HCT116 (cell line): ENCODE data around the gene CIITA. TPM values are rescaled to one million over a fixed set of nuclear protein-coding genes. Genes with fewer than 3 reads are reported as not detected.

Source experiments
- ATAC-seq: fragments of 200-7000 bp; cut with Tn5 transposase; 2 replicates; pipeline ENCODE4 v1.9.1; 2020; ENCODE audit warnings: mild to moderate bottlenecking, moderate library complexity
- BruUV-seq: library from RNA; stranded (reverse); fragments of 400-500 nt; replicated peaks from 2 replicates; lab custom pipeline; 2021; lab: Mats Ljungman, UMichigan
- CTCF ChIA-PET: fragments of 300-600 bp; sonication (Branson Sonifier 250); formaldehyde crosslinking; loops from one replicate; lab custom pipeline; 2021; ENCODE audit warnings: antibody characterized with exemption; lab: Charles Lee
- POLR2A ChIA-PET: fragments of 300-600, 350-600 bp; sonication (Branson Sonifier 250); formaldehyde crosslinking; loops from one replicate; lab custom pipeline; 2021; ENCODE audit warnings: antibody characterized with exemption; lab: Charles Lee
- RAD21 ChIA-PET, 2 experiments: fragments of 300-600 bp; sonication (Branson Sonifier 250); formaldehyde crosslinking; loops; one replicate each; lab custom pipeline; 2023; ENCODE audit warnings: low total read pairs in 2 of 2; ENCODE audit not compliant: uncharacterized antibody in 2 of 2, unreplicated experiment in 2 of 2, low non-redundant PET in 1 of 2; lab: Charles Lee
- DNase-seq: peaks from one replicate; pipeline ENCODE4 v3.0.0-alpha.2; 2010; ENCODE audit warnings: low read depth, low spot score
- H2AFZ ChIP-seq: fragments of 200-600 bp; shearing (Covaris generic), sonication (generic); 2 replicates; pipeline ENCODE4 v1.6.1; 2017; ENCODE audit warnings: low read depth, mixed run types, mixed read lengths, antibody characterized with exemption, low read length; ENCODE audit not compliant: poor library complexity, severe bottlenecking
- H3K27ac ChIP-seq: 2 replicates; pipeline ENCODE4 v1.5.1; 2012; ENCODE audit warnings: low read depth, low read length
- H3K27me3 ChIP-seq: fragments of 200-600 bp; sonication (generic); 2 replicates; pipeline ENCODE4 v1.6.1; 2016; ENCODE audit warnings: mixed run types, low read length, mixed read lengths; ENCODE audit not compliant: insufficient read depth
- H3K36me3 ChIP-seq, 2 experiments: fragments of 200-500 bp in 1 of 2; fragments of 200-600 bp in 1 of 2; sonication (Bioruptor generic) in 1 of 2; sonication (generic) in 1 of 2; 2 replicates each; pipeline versions ENCODE4 v1.5.1 to v1.6.1; 2014 to 2016; ENCODE audit warnings: low read length in 2 of 2, inconsistent platforms in 1 of 2, mixed read lengths in 1 of 2, mixed run types in 1 of 2; ENCODE audit not compliant: insufficient read depth in 2 of 2, control insufficient read depth in 1 of 2
- H3K4me1 ChIP-seq, 2 experiments: fragments of 200-600 bp in 1 of 2; sonication (generic) in 1 of 2; 2 replicates each; pipeline versions ENCODE4 v1.5.1 to v1.6.1; 2012 to 2017; ENCODE audit warnings: low read length in 2 of 2, inconsistent platforms in 1 of 2, mild to moderate bottlenecking in 1 of 2, mixed read lengths in 1 of 2, mixed run types in 1 of 2, moderate library complexity in 1 of 2; ENCODE audit not compliant: insufficient read depth in 2 of 2, control insufficient read depth in 1 of 2
- H3K4me2 ChIP-seq: fragments of 200-600 bp; sonication (generic); 2 replicates; pipeline ENCODE4 v1.6.1; 2017; ENCODE audit warnings: mixed run types, low read length, mixed read lengths
- H3K4me3 ChIP-seq, 2 experiments: fragments of 200-600 bp in 1 of 2; sonication (generic) in 1 of 2; replicated peaks in 1 of 2; 2 replicates each; pipeline ENCODE4 v1.5.1; 2011 to 2016; ENCODE audit warnings: low read length in 2 of 2, control low read depth in 1 of 2, low read depth in 1 of 2, mild to moderate bottlenecking in 1 of 2, mixed read lengths in 1 of 2, mixed run types in 1 of 2
- H3K79me2 ChIP-seq: fragments of 200-600 bp; sonication (generic); 2 replicates; pipeline ENCODE4 v1.6.1; 2017; ENCODE audit warnings: mild to moderate bottlenecking, mixed run types, low read length, moderate library complexity, mixed read lengths; ENCODE audit not compliant: insufficient read depth
- H3K9ac ChIP-seq: fragments of 200-600 bp; sonication (generic); 2 replicates; pipeline ENCODE4 v1.6.1; 2016; ENCODE audit warnings: low read length, mixed read lengths
- H3K9me2 ChIP-seq: fragments of 200-600 bp; sonication (generic), shearing (Covaris generic); 2 replicates; pipeline ENCODE4 v1.6.1; 2017; ENCODE audit warnings: mixed run types, mild to moderate bottlenecking, moderate library complexity; ENCODE audit not compliant: insufficient read depth
- H3K9me3 ChIP-seq, 2 experiments: fragments of 200-500 bp in 1 of 2; fragments of 200-600 bp in 1 of 2; sonication (Bioruptor generic) in 1 of 2; sonication (generic) in 1 of 2; 2 replicates each; pipeline ENCODE4 v1.6.1; 2014 to 2017; ENCODE audit warnings: low read length in 2 of 2, mixed read lengths in 2 of 2, inconsistent platforms in 1 of 2, low read depth in 1 of 2, mild to moderate bottlenecking in 1 of 2, mixed run types in 1 of 2, moderate library complexity in 1 of 2; ENCODE audit not compliant: control insufficient read depth in 1 of 2, insufficient read depth in 1 of 2
- H4K20me1 ChIP-seq: fragments of 200-600 bp; sonication (generic), shearing (Covaris generic); 2 replicates; pipeline ENCODE4 v1.6.1; 2017; ENCODE audit warnings: mixed run types, mild to moderate bottlenecking, moderate library complexity; ENCODE audit not compliant: insufficient read depth
- CEBPB ChIP-seq: IDR thresholded peaks from 2 replicates; pipeline ENCODE4 v1.6.1; 2012; ENCODE audit warnings: low read depth
- CTCF ChIP-seq, 3 experiments: fragments of 200-600 bp in 1 of 3; sonication (generic) in 1 of 3; IDR thresholded peaks in 2 of 3; conservative IDR thresholded peaks in 1 of 3; 2 replicates each; pipeline ENCODE4 v1.5.1; 2012 to 2017; ENCODE audit warnings: low read depth in 2 of 3, low read length in 2 of 3, antibody characterized with exemption in 1 of 3, borderline replicate concordance in 1 of 3, control low read depth in 1 of 3, mild to moderate bottlenecking in 1 of 3, mixed read lengths in 1 of 3, mixed run types in 1 of 3, moderate library complexity in 1 of 3; ENCODE audit not compliant: insufficient read depth in 1 of 3
- EGR1 ChIP-seq: IDR thresholded peaks from 2 replicates; pipeline ENCODE4 v1.6.1; 2012; ENCODE audit warnings: low read depth
- FOSL1 ChIP-seq: IDR thresholded peaks from 2 replicates; pipeline ENCODE4 v1.6.1; 2012; ENCODE audit warnings: low read depth
- JUND ChIP-seq: IDR thresholded peaks from 2 replicates; pipeline ENCODE4 v1.6.1; 2012
- POLR2AphosphoS5 ChIP-seq: IDR thresholded peaks from 2 replicates; pipeline ENCODE4 v1.6.1; 2011; ENCODE audit warnings: mild to moderate bottlenecking, low read depth, low read length, moderate library complexity
- RAD21 ChIP-seq: IDR thresholded peaks from 2 replicates; pipeline ENCODE4 v1.6.1; 2012; ENCODE audit warnings: low read depth, mild to moderate bottlenecking
- TCF7L2 ChIP-seq: IDR thresholded peaks from 2 replicates; pipeline ENCODE4 v1.7.0; 2011; ENCODE audit warnings: borderline replicate concordance, inconsistent platforms; ENCODE audit not compliant: insufficient read depth, insufficient read length; ENCODE audit errors: extremely low read depth
- ZBTB33 ChIP-seq: IDR thresholded peaks from 2 replicates; pipeline ENCODE4 v1.6.1; 2011; ENCODE audit warnings: mild to moderate bottlenecking, low read length, moderate library complexity; ENCODE audit not compliant: insufficient replicate concordance; ENCODE audit errors: extremely low read depth
- ZFX ChIP-seq: fragments of 450-650 bp; IDR thresholded peaks from 2 replicates; pipeline ENCODE4 v1.6.1; 2017
- intact Hi-C: fragments of 100-400 bp; cut with micrococcal nuclease; formaldehyde crosslinking; loops from 2 replicates; pipeline ENCODE4 v1.10.0; 2022
- total RNA-seq: library from RNA; stranded (reverse); gene quantifications from one replicate; pipeline ENCODE4 v1.2.1, GENCODE V29; 2021; ENCODE audit not compliant: unreplicated experiment
- TF ChIP-seq, protein P1 (sequence below): IDR thresholded peaks from 2 replicates; pipeline ENCODE4 v1.6.1; 2012; ENCODE audit warnings: low read depth

CIITA gene
- total RNA-seq, 1 experiment from 2014 or later = 0.25 TPM

- POLR2A ChIA-PET = interaction anchor here (1.2 kb wide), 1 partner anchor 283 kb away, joined by 5 read pairs; the partner anchor contains the start of gene SOCS1
- Histone ChIP-seq H3K9me3 (no peaks in the 10 kb centered on the region), H3K9me2 (no peaks in the 10 kb centered on the region), H4K20me1 (no peaks in the 10 kb centered on the region), H2AFZ (no peak overlapping the region), H3K9ac (no peak overlapping the region), H3K27ac (no peak overlapping the region), H3K79me2 (no peaks in the 10 kb centered on the region), H3K4me3 (no peak overlapping the region), H3K4me1 (no peaks in the 10 kb centered on the region; a peak in 1 of 4 replicates), H3K36me3 (peaks cover 2 to 14% of the 10 kb centered on the region in 2 experiments; a peak in 2 of 4 replicates), H3K4me2 (no peak overlapping the region), H3K27me3 (no peaks in the 10 kb centered on the region)
- RAD21 ChIA-PET = interaction anchor here in 1 of 2 experiments (2.7 kb wide), 1 partner anchor 283 kb away, joined by 19 read pairs; the partner anchor contains the start of gene SOCS1
- DNase-seq = no peak
- ATAC-seq = no peak
- BruUV-seq = no TSS peak
- intact Hi-C loops = loop anchor here (5.0 kb wide), 1 partner anchor 839 kb away; no protein-coding TSS in a partner anchor
- CTCF ChIA-PET = interaction anchor here (1.3 to 2.5 kb wide), 2 partner anchors 283 to 383 kb away, joined by 5 to 18 read pairs; partner anchors contain the start of gene SOCS1
- TF ChIP-seq, protein P1, sequence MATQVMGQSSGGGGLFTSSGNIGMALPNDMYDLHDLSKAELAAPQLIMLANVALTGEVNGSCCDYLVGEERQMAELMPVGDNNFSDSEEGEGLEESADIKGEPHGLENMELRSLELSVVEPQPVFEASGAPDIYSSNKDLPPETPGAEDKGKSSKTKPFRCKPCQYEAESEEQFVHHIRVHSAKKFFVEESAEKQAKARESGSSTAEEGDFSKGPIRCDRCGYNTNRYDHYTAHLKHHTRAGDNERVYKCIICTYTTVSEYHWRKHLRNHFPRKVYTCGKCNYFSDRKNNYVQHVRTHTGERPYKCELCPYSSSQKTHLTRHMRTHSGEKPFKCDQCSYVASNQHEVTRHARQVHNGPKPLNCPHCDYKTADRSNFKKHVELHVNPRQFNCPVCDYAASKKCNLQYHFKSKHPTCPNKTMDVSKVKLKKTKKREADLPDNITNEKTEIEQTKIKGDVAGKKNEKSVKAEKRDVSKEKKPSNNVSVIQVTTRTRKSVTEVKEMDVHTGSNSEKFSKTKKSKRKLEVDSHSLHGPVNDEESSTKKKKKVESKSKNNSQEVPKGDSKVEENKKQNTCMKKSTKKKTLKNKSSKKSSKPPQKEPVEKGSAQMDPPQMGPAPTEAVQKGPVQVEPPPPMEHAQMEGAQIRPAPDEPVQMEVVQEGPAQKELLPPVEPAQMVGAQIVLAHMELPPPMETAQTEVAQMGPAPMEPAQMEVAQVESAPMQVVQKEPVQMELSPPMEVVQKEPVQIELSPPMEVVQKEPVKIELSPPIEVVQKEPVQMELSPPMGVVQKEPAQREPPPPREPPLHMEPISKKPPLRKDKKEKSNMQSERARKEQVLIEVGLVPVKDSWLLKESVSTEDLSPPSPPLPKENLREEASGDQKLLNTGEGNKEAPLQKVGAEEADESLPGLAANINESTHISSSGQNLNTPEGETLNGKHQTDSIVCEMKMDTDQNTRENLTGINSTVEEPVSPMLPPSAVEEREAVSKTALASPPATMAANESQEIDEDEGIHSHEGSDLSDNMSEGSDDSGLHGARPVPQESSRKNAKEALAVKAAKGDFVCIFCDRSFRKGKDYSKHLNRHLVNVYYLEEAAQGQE = no peak
- TF ChIP-seq EGR1 = no peak
- TF ChIP-seq JUND = no peak
Observed at GRCh38 chr16:10972819-10973464, 95.9 kb downstream of the CIITA start.

- no peak for ATAC-seq
- CTCF ChIA-PET = no interaction called here
- H3K9me3 ChIP-seq = no peaks in the 10 kb centered on the region
- TF ChIP-seq POLR2AphosphoS5 = no peak
- no peak for TF ChIP-seq CEBPB
- no peak for TF ChIP-seq CTCF (IDR thresholded peaks at IDR 0.05 in 2 of 3, conservative IDR thresholded peaks at IDR 0.05 in 1 of 3; ENCODE audit: borderline replicate concordance in 1 of 3, insufficient read depth in 1 of 3, low read depth in 2 of 3, low read length in 2 of 3)
- TF ChIP-seq FOSL1 = no peak
- TF ChIP-seq ZFX = no peak
- TF ChIP-seq TCF7L2 = no peak
- no peak for TF ChIP-seq ZBTB33
- TF ChIP-seq RAD21 = no peak
Observed at GRCh38 chr16:10976634-10977033, 99.6 kb downstream of the CIITA start.

More at GRCh38 chr16:10976634-10977033, 99.6 kb downstream of the CIITA start:
- H2AFZ ChIP-seq = no peak overlapping the region
- H3K27me3 ChIP-seq = no peaks in the 10 kb centered on the region
- H3K9me2 ChIP-seq = no peaks in the 10 kb centered on the region
- no peak overlapping the region for H3K9ac ChIP-seq
- H3K4me3 ChIP-seq = no peak overlapping the region
- ChIA-PET POLR2A (no interaction called here), RAD21 (no interaction called here)
- H4K20me1 ChIP-seq = no peaks in the 10 kb centered on the region
- no peak overlapping the region for H3K27ac ChIP-seq
- intact Hi-C loops = no loop called here
- DNase-seq = no peak
- peaks cover 2 to 3% of the 10 kb centered on the region in 2 experiments; a peak in 2 of 4 replicates for H3K36me3 ChIP-seq
- no peak overlapping the region for H3K4me2 ChIP-seq
- BruUV-seq = no TSS peak
- no peaks in the 10 kb centered on the region; a peak in 1 of 4 replicates for H3K4me1 ChIP-seq
- no peaks in the 10 kb centered on the region for H3K79me2 ChIP-seq
